Measurements from ENCODE around the gene MSI1.

The MSI1 gene

DNA sequence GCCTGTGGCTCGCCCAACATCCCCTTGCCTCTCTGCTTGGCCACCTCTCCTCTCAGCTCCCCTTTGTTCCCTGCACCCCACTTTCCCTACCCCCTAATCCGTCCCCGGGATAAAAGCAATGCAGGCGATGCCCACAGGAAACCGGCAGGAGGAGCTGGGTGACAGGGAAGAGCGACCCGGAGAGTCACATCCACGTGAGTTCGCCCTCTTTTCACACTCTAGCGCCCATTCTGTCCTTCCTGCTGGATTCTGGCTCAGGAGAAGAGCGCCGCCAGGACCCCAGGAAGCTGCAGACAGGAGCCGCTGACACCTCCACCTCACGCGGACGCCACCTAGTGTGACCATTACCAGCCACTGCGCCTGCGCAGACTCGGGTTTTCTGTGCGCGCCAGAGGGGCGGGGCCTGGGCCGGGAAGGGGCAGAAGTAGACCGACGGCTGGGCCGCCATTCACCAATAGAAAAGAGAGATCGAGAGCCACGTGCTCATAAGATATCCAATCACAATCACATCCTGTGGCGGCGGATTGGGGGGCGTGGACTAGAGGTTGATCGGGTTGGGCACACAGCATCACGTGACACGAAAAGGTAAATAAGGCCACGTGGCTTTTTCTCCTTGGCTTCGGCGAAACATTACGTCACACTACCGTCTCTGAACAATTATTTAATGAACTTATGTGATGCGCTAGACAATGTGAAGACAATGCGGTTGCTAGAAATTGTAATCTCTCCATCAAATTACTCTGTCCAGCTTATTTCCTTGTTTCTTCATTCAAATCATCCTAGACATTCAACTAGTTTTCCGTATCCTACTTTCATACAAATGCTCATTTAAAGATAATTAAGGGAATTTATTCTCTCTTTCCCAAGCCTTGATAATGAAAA lies 51.5 kb downstream of the MSI1 start:
- DNase-seq: peak; percentile 100

DNA sequence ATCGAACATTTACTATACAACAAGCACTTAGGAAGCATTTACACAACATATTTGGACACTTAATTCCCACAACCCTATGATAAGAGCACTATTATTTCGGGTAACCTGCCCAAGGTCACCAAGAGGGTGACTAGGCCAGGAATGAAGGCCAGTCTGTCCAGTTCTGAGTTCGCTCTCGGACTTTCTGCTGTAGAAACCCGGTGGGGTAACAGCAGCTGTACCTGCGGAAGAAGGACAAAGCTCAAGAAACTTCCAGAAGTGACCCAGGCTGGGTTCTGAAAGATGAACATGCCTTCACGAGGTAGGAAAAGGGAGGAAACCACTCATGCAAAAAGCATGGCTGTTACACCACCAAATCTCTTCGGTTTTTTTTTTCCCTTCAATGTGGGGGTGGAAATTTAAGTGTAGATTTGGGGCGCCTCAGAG lies 52.2 kb downstream of the MSI1 start:
- no peak for DNase-seq

DNA sequence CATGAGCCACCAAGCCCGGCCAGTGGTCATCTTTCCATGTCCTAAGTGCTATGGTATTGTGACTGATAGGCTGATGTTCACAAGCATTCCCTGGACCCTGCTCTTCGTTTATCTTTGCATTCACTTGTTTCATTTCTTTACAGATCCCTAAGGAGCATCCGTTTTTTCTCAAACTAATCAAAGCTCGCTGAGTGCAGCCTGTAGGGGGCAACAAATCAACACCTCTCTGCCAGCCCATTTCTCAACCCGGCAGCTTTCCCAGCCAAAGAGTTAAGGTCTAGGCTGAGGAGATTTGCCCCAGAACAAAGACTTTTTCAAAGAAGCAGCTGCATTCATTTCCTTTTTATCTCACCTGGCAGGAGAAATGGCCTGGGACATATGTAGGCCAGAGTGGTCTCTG lies 54.7 kb downstream of the MSI1 start:
- DNase-seq: no peak

DNA sequence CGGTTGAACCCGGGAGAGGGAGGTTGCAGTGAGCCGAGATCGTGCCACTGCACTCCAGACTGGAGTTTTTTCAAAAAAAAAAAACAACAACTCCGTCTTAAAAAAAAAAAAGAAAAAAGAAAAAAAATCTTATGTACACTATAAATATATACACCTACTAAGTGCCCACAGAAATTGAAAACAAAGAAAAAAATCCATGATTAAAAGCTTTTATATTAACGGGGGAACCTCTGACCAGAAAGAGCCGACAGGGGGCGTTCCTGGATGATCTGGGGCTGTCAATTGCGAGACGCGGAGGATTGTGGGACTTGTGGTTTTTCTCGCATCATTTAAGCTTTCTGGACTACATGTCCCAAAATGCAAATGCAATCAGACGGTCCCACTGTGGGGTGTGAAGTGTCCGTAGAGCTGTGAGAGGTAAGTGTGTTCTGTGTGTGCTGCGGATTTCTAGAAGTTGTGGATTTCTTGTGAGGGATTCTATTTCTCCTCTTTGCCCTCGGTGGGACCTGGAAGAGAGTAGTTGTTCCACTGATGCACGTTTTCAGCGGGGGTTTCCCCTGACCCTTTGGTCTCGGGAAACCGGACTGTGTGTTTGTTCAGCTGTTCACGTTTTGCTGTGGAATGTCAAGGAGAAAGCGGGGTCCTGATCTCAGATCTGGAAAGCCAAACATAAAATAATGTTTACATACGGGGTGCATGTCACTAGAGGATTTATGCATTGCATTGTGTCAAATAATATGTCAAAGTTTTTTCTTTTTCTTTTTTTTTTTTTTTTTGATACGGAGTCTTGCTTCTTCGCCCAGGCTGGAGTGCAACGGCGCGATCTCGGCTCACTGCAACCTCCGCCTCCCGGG lies 66.8 kb downstream of the MSI1 start, which contains the start of gene SIRT4:
TSS of gene SIRT4 (plus strand) at position 360 of the 854 bp plus-strand sequence. CDS start 1,241 bp downstream, outside the sequence.
- peak; percentile 91 to 94 for DNase-seq

DNA sequence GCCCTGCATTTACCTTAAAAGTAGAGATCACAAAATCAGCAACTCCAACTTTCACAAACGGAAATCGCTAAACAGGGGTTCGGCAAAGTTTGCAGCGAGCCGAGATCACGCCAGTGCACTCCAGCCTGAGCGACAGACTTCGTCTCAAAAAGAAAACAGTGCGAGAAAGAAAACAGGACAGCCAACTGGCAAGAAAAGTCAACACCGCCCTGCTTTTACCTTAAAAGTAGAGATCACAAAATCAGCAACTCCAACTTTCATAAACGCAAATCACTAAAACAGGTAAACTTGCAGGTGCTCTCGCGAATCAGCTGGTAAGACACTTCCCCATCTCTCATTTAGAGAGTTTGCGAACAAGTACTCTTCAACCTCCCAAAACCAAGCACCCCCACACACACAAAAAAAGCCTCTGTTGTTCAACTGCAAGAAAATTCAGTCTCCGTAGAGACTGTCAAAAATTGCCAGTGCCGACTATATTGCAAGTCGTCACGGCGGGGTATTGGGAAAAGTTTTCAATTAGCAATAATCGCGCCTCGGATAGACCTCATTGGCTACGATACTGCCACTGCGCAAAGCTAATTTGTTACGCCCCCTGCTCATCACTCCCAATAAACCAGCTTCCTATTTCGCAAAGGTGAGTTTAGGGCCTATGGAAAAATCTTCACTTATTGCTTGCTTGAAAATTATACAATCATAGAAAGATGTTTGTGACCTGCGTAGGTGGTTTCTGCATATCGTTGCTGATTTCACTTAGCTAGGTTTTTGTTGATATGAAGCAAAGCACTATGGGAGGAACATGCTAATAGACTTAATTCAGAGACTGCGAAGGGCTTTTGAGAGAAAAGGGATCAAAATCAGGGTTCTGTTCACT lies 76.1 kb downstream of the MSI1 start, which contains the start of gene RNU4-1:
TSS of gene RNU4-1 (minus strand) at position 577 of the 871 bp plus-strand sequence.
- peak; percentile 93 for DNase-seq

DNA sequence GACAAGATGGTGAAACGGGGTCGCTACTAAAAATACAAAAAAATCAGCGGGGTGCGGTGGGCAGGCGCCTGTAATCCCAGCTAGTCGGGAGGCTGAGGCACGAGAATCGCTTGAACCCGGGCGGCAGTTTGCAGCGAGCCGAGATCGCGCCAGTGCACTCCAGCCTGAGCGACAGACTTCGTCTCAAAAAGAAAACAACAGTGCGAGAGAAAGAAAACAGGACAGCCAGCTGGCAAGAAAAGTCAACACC lies 76.6 kb downstream of the MSI1 start:
- no peak for DNase-seq

All from CD4-positive, alpha-beta T cell treated with Interleukin-4 for 1 hour (primary cell).